Activated CD4-positive, alpha-beta T cell treated with anti-CD3 and anti-CD28 coated beads, Interleukin-2, amount 10 ng/mL, durations not matched to agents 7 days and 5 days (primary cell): Measurements from ENCODE around the gene NADK. TPM values are rescaled to one million over a fixed set of nuclear protein-coding genes. Genes with fewer than 3 reads are reported as not detected.

ENCODE experiments used
- CTCF ChIA-PET: fragments of 350-600 bp; sonication (Branson Sonifier 250); formaldehyde crosslinking; loops from one replicate; lab custom pipeline; 2021; ENCODE audit warnings: antibody characterized with exemption; lab: Charles Lee
- POLR2A ChIA-PET: fragments of 350-600 bp; sonication (Branson Sonifier 250); formaldehyde crosslinking; loops from one replicate; lab custom pipeline; 2021; ENCODE audit warnings: antibody characterized with exemption; lab: Charles Lee
- DNase-seq: peaks from one replicate; pipeline ENCODE4 v3.0.0-alpha.2; 2020
- H3K27ac Mint-ChIP-seq: one replicate; pipeline ENCODE4 v1.8.0; 2021; ENCODE audit warnings: mild to moderate bottlenecking, moderate library complexity, mixed read lengths
- H3K27me3 Mint-ChIP-seq: one replicate; pipeline ENCODE4 v1.8.0; 2021; ENCODE audit warnings: mixed read lengths
- H3K36me3 Mint-ChIP-seq: one replicate; pipeline ENCODE4 v1.8.0; 2021; ENCODE audit warnings: low read depth, mixed read lengths
- H3K4me1 Mint-ChIP-seq: one replicate; pipeline ENCODE4 v1.8.0; 2021; ENCODE audit warnings: mixed read lengths
- H3K4me3 Mint-ChIP-seq: one replicate; pipeline ENCODE4 v1.8.0; 2021; ENCODE audit warnings: mild to moderate bottlenecking, moderate library complexity, mixed read lengths
- H3K9me3 Mint-ChIP-seq: one replicate; pipeline ENCODE4 v1.8.0; 2021; ENCODE audit warnings: mixed read lengths
- total RNA-seq, 2 experiments: library from RNA; stranded (reverse); gene quantifications; one replicate each; pipeline ENCODE4 v1.2.3, GENCODE V29; 2021

Gene NADK
- total RNA-seq, 2 experiments from 2014 or later = 76.6 to 78.7 TPM

DNA sequence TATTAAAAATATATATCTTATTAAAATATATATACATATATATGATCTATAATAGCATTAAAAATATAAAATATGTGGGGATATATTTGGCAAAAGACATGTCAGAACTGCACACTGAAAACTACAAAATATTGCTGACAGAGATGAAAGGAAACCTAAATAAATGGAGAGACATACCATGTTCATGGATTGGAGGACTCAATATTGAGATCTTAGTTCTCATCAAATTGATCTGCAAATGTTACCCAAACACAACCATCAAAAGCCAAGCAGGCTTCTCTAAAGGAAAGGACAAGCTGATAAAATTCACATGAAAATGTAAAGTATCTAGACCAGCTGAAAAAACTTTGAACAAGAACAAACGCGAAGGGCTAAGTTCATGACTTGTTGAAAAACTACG is 7.2 kb downstream of the NADK start:
- Mint-ChIP-seq H3K36me3 (peaks cover 49% of the 10 kb centered on the region), H3K27ac (no peak overlapping the region), H3K4me1 (peaks cover 22% of the 10 kb centered on the region), H3K27me3 (no peaks in the 10 kb centered on the region), H3K4me3 (no peak overlapping the region), H3K9me3 (peaks cover 11% of the 10 kb centered on the region)
- POLR2A ChIA-PET = no interaction called here
- CTCF ChIA-PET = interaction anchor here (0.6 to 0.7 kb wide), 3 partner anchors 11 to 119 kb away, joined by 4 to 6 read pairs (median 4); no protein-coding TSS in a partner anchor
- DNase-seq = no peak

DNA sequence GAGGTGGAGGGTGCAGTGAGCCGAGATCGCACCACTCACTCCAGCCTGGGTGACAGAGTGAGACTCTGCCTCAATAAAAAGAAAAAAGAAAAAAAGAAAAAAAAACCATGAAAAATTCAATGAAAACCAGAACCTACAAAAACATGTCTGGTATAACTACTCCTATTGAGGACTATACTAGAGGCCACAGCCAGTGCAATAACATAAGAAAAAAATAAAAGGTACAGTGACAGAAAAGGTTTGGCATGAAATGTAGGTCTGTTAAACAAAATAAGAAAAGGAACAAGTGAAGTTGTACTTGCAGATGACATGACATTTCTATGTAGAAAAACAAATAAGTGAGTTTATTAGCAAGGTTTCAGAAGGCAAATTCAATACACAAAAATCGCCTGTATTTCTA is 8.2 kb downstream of the NADK start:
- Mint-ChIP-seq H3K9me3 (peaks cover 11% of the 10 kb centered on the region), H3K27ac (no peak overlapping the region), H3K4me3 (no peak overlapping the region), H3K27me3 (no peaks in the 10 kb centered on the region), H3K36me3 (peaks cover 50% of the 10 kb centered on the region), H3K4me1 (peaks cover 12% of the 10 kb centered on the region)
- CTCF ChIA-PET = interaction anchor here (0.6 kb wide), 1 partner anchor 547 kb away, joined by 4 read pairs; no protein-coding TSS in a partner anchor
- DNase-seq = no peak
- POLR2A ChIA-PET = no interaction called here

DNA sequence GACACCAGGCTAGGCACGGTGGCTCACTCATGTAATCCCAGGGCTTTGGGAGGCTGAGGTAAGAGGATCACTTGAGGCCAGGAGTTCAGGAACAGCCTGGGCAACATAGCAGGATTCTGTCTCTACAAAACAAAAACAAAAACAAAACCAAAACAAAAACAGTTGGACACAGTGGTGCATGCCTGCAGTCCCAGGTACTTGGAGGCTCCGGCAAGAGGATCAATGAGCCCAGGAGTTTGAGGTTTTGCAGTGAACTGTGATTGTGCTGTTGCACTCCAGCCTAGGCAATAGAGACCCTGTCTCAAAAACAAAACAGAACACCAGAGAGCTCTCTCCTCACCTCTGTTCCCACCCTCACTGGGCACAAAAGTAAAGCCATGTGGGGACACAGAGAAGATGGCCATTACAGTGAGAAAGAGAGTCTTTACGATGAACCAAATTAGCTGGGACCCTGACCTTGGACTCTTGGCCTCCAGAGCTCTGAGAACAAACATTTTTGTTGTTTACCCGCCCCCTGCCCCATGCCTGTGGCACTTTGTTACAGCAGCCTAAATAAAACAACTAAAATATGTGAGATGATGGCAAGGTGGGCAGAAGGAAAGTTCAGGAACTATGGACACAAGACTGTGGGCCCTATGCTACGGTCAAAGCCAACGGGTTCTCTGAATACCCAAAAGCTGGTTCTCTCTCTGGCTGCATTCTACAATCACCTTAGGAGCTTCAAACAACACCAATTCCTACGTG is 9.8 kb downstream of the NADK start:
- CTCF ChIA-PET = interaction anchor here (1.0 to 1.7 kb wide), 3 partner anchors 9 to 22 kb away, joined by 3 to 5 read pairs (median 4); no protein-coding TSS in a partner anchor
- Mint-ChIP-seq H3K4me3 (no peak overlapping the region), H3K27ac (no peak overlapping the region), H3K4me1 (peaks cover 10% of the 10 kb centered on the region), H3K9me3 (peaks cover 11% of the 10 kb centered on the region), H3K36me3 (peaks cover 57% of the 10 kb centered on the region), H3K27me3 (no peaks in the 10 kb centered on the region)
- DNase-seq = no peak
- POLR2A ChIA-PET = no interaction called here

DNA sequence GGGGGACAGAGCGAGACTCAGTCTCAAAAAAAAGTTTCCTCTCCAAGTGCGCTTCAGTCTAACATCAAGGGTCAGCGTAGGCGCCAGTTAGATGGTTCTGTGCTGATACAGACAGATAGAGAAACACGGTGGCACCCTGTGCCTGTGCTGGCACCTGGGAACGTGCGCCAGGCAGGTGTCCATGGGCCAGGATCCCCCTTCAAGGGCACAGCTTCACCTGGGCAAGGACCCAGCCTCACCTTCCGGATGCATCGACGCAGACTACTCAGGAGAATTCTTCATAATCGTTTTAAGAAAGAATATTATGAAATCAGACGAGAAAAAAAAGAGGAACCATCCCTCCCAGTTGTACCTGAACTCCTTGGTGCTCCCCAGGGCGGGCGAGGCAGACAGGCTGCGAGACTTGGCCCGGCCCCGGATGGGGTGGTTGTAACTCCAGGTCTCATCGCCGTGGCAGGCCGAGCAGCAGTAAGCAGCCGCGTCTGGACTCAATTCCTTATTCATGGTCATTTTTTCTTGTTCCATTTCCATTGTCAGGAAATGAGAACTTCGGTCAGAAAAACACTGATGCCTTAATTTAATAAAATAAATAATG is 13.3 kb downstream of the NADK start:
- Mint-ChIP-seq H3K36me3 (peaks cover 39% of the 10 kb centered on the region), H3K4me1 (peaks cover 5% of the 10 kb centered on the region), H3K27ac (no peak overlapping the region), H3K27me3 (no peaks in the 10 kb centered on the region), H3K9me3 (peaks cover 5% of the 10 kb centered on the region), H3K4me3 (no peak overlapping the region)
- DNase-seq = no peak
- ChIA-PET CTCF (no interaction called here), POLR2A (no interaction called here)

DNA sequence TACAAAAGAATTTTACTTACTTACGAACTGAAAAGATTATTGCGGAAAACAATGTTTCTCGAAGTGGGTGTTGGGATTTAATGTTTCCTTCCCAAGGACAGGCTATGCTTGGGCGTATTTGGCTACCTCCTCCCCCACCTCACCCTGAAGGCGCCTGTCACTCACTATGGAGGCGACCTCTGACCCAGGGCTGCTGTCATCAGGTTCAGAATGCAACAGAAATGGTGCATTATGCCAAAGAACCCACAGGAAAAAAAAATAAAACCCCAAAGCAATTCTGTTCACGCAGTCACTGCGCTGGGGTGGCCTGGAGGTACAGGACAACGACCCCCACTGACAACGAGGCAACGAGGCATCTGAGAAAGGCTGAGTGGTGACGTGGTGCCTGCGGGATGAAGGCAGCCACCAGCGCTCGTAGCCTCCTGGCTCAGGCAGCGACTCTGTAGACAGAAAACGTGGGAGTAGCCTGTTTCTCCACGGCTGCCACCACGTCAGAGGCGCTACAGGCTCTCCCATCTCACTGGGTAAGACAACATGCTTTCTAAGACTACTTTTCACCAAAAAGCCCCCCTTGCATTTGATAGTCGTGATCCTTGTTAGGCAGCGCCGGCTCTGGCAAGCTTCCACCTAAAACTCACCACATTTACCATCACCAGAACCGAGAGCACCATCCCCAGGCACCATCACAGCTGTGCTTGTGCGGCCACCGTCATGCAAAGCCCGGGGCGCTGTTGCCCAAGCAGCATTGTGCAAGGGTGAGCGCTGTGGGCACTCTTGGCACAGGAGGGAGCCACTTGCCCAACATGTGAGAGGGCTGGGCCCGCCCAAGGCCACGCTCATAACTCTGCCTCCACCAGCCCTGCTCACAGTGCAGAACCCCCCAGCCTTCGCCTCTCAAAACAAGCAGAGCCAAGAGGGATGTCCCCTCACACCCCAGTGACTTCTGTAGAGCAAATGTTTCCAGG is 14.3 kb downstream of the NADK start:
- ChIA-PET POLR2A (no interaction called here), CTCF (no interaction called here)
- peaks cover 5% of the 10 kb centered on the region for H3K4me1 Mint-ChIP-seq
- peak overlapping the region; percentile 3 for H3K27ac Mint-ChIP-seq
- H3K36me3 Mint-ChIP-seq = peaks cover 34% of the 10 kb centered on the region
- H3K4me3 Mint-ChIP-seq = no peak overlapping the region
- DNase-seq = no peak
- no peaks in the 10 kb centered on the region for H3K27me3 Mint-ChIP-seq
- peaks cover 5% of the 10 kb centered on the region for H3K9me3 Mint-ChIP-seq

DNA sequence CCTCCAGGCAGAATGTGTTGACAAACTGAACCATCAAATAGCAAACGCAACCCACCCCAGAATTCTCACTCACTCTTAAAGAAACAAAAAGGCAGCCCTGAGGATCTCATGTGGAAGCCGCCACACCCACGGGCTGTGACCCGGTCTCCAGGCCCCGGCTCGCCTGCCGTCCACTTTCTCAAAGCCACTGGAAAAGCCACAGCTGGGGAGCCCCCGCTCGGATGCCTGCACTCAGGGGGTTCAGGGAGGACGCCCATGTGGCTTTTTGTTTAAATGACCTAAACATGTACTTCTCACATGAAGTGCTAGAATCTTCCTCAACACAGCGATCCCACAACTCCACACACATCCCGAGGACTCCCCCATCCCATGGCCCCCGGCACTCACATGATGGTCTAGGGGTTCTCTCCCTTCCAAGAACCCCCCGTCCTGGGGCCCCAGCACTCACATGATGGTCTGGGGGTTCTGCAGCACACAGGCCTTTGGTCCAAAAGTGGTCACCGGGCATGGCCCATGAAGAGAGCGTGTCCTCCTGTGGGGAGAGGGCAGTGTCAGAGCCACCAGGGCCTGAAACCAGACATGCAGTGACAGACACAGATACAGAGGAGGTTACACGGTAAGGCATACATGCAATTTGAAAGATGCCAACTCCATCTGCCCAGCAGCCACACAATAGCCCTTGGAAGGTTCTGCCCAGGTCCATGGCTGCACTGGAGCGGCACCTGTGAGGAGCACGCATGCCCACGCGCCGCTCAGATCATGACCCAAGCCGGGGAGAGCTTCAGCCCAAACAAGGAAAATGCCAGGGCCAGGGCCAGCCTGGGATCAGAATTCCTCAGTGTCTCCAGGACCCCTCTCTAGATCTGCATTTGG is 16.5 kb downstream of the NADK start:
- CTCF ChIA-PET = no interaction called here
- no peak overlapping the region for H3K27ac Mint-ChIP-seq

DNA sequence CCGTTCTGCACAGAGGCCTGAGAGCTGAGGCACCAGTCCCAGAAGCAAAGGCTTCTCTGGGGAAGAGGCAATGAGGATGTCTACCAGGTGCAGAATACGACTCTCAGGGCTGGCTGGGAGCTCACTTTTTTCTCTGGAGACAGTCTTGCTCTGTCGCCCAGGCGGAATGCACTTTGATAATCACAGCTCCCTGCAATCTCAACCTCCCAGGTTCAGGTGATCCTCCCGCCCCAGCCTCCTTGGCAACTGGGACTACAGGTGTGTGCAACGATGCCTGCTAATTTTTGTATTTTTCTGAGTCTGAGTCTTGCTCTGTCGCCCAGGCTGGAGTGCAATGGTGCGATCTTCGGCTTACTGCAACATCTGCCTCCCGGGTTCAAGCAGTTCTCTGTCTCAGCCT is 17.6 kb downstream of the NADK start:
- no peak for DNase-seq
- ChIA-PET CTCF (no interaction called here), POLR2A (no interaction called here)
- H3K4me3 Mint-ChIP-seq = no peak overlapping the region
- no peaks in the 10 kb centered on the region for H3K9me3 Mint-ChIP-seq
- no peaks in the 10 kb centered on the region for H3K27me3 Mint-ChIP-seq
- no peaks in the 10 kb centered on the region for H3K4me1 Mint-ChIP-seq
- no peak overlapping the region for H3K27ac Mint-ChIP-seq
- H3K36me3 Mint-ChIP-seq = peaks cover 25% of the 10 kb centered on the region

More for the DNA sequence above, 16.5 kb downstream of the NADK start:
- POLR2A ChIA-PET = no interaction called here
- H3K4me1 Mint-ChIP-seq = no peaks in the 10 kb centered on the region
- no peaks in the 10 kb centered on the region for H3K27me3 Mint-ChIP-seq
- H3K4me3 Mint-ChIP-seq = no peak overlapping the region
- peaks cover 22% of the 10 kb centered on the region for H3K36me3 Mint-ChIP-seq
- DNase-seq = no peak
- H3K9me3 Mint-ChIP-seq = no peaks in the 10 kb centered on the region

DNA sequence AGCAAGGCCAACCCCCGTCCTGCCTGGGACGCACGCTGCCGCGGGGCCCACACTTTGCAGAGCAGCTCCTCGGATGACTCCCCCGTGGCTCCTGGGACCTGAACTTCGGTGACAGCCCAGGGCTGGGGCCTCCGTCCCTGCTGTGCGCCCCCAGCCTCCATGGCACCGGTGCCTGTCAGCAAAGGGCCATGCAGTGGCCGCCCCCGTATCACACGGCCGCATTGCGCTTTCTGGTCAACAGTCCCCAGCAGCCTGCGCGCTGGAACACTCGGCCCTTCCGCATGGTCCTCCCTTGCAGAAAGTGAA is 18.0 kb downstream of the NADK start:
- Mint-ChIP-seq H3K4me1 (no peaks in the 10 kb centered on the region), H3K9me3 (no peaks in the 10 kb centered on the region), H3K27me3 (no peaks in the 10 kb centered on the region), H3K36me3 (peaks cover 25% of the 10 kb centered on the region), H3K4me3 (no peak overlapping the region), H3K27ac (no peak overlapping the region)
- no peak for DNase-seq
- CTCF ChIA-PET = no interaction called here
- POLR2A ChIA-PET = no interaction called here

DNA sequence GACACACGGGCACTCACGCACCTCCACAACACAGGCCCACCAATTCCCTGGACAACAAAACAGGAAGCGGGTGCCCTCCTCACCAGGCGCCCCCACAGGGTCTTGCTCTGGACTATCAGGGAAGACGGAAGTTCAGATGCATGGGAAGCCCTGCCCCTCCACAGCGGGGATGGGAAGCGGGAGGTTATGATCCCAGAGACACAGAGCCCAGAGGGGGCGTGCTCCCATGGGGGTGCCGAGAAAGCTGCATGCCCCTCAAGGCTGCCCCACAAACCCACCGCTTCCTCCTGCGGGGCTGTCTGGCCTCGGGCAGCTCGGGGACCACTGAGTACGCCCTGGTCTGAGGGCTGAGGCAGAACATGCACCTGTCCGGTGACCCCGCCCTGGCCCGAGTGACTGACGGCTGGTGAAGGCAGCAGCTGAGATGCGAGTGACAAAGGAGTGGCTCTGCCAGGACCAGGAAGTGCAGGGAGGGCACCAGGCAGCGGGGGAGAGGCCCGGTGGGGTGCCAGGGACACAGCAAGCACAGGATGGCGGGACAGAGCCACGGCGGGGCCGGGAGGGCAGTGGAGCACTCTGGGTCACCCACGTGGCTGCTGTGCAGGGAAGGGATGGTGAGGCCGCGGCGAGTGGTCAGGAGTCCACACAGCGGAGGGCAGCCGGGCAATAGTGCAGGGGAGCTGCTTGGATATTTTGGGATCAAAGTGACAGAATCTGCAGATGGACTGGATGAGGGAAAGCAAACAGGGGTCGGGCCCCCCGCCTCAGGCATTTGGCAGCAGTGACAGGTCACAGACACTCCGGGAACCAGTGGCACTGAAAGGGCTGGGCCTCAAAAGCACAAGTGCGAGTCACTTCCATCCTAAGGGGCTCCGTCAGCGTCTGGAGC is 18.6 kb downstream of the NADK start:
- peaks cover 23% of the 10 kb centered on the region for H3K36me3 Mint-ChIP-seq
- no peaks in the 10 kb centered on the region for H3K9me3 Mint-ChIP-seq
- CTCF ChIA-PET = no interaction called here
- no peaks in the 10 kb centered on the region for H3K4me1 Mint-ChIP-seq
- peak overlapping the region; percentile 50 for H3K27ac Mint-ChIP-seq
- POLR2A ChIA-PET = no interaction called here
- no peak for DNase-seq
- H3K27me3 Mint-ChIP-seq = no peaks in the 10 kb centered on the region
- H3K4me3 Mint-ChIP-seq = no peak overlapping the region

DNA sequence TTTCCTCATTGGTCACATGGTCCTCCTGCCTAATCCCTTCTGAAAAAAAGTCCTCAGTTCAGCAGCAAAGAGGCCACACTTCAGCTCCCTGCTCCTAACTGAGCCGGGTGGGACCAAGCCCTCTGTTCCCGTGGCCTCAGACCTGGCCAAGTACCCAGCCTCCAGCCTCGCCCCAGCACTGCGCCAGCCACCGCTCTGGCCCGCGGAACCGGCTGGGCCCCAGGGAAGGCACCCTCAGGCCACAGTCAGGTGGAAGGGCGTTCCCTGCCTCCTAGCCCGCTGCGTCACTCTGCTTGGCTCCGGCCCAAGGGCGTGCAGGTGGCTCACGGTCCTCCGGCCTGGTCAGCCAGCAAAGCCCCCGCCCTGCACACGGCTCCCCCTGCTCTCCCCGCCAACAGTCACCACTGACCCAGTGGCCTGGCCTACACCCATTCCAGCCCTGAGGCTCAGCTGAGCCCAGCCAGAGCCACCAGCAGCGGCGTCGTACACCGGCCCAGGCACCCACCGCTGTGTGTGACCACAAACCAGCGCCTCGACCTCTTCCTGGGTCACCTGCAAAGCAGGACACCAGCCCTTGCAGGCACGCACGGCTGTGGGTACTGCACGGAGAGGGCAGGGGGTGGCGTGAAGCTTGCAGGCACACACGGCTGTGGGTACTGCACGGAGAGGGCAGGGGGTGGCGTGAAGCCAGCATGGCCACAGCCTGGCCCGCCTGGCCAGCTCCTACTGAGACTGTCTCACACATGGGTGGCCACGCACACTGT is 19.4 kb downstream of the NADK start:
- no peak for DNase-seq
- H3K4me3 Mint-ChIP-seq = no peak overlapping the region
- H3K4me1 Mint-ChIP-seq = no peaks in the 10 kb centered on the region
- peaks cover 19% of the 10 kb centered on the region for H3K36me3 Mint-ChIP-seq
- no peaks in the 10 kb centered on the region for H3K27me3 Mint-ChIP-seq
- H3K27ac Mint-ChIP-seq = no peak overlapping the region
- no peaks in the 10 kb centered on the region for H3K9me3 Mint-ChIP-seq
- ChIA-PET CTCF (interaction anchor here (0.7 kb wide), 1 partner anchor 150 kb away, joined by 3 read pairs; no protein-coding TSS in a partner anchor), POLR2A (interaction anchor here (0.6 kb wide), 1 partner anchor 747 kb away, joined by 5 read pairs; no protein-coding TSS in a partner anchor)
